ENCODE measurements around the gene ADCK2.
"Not testable (repeated sequence)": the region's sequence is repeated elsewhere in the genome, so short reads cannot be mapped to it uniquely, and the experiment has no call there.

ADCK2 gene

DNA sequence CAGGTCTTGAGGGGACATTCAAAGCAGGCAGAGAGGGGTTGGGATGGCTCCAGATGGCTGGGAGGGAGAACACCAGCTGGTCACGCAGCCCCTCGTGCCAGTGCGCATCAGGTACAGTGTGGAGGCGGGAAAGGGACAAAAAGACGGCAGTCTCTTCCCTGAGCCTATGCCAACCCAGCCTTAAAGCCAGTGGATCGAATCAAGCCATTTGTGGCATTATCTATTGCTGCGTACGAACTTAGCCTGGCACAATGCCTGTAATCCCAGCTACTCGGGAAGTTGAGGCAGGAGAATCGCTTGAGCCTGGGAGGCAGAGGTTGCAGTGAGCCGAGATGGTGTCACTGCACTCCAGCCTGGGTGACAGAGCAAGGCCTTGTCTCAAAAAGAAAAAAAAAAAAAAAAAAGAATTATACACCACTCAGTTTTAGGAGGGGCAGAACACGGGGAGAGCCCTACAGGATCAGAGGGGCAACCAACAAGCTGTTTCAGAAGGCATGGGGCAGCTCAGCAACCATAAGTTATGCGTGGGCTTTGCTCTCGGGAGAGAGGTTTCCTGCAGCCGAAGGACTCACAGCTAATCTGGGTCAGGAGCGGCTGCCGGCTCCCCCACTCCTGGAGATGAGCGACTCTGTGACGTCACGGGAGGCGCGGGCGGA is 23.4 kb downstream of the ADCK2 start:
- peak; percentile 68 for DNase-seq

DNA sequence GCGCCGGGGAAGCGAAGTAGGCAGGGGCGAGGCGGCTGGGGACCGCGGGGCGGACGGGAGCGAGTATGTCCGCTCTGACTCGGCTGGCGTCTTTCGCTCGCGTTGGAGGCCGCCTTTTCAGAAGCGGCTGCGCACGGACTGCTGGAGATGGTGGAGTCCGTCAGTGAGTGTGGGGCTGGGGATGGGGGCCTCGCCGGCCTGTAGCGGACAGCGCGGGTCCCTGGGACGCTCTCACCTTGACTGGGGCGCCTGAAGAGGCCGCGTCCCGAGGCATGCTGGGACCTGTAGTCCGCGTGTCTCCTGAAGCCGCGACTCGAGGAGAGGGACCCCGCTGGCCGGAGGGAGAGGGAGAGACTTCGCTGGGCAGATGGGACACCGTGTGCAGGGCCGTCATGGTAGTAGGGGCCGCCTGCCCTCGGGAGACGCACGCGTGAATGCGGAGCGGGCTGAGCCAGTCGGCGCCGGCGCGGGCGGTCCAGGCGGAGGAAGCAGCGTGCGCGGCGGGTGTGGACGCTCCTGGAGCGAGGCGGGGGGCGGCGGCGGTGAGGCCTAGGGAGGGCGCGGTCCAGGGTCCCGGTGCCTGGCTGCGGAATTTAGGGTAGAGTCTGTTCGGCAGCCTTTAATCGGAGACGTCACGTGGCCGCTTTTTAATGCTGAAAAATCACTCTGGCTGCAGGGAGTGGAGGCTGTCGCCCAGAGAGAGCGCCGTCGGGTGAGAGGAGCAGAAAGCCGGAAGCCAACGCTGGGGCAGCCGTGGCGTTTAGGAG is 24.1 kb downstream of the ADCK2 start, which contains the start of gene NDUFB2:
NDUFB2 (plus strand) TSS at position 29 of the 767 bp plus-strand sequence; CDS start at position 66, 37 bp downstream.
- DNase-seq: peak; percentile 49

DNA sequence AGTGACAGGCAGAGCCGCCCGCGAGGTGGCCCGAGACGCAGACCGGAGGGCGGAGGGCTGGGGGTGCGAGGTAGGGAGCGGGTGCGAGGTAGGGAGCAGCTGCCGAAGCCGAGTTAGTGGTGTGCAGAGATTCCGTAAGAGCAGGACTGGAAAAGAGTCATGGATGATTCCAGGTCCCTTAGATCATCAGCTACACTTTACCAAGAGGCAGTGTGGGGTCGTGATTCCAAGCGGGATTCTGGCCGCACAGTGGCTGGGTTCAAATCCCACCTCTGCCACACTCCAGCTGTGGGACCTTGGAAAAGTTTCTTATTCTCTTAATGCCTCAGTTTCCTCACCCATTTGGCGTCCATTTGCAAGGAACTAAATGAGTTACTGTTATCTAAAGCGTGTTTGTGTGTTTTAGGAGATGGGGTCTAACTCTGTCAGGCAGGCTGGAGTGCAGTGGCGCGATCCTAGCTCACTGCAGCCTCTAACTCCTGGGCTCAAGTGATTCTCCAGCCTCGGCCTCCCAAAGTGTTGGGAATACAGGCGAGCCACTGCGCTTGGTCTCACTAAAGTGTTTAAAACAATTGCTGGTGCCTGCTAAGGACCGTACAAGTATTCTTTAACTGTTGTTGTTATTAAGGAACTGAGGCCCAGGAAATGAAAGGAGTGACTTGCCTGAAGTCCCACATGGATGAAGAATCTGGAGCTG is 24.9 kb downstream of the ADCK2 start:
- no peak for DNase-seq

DNA sequence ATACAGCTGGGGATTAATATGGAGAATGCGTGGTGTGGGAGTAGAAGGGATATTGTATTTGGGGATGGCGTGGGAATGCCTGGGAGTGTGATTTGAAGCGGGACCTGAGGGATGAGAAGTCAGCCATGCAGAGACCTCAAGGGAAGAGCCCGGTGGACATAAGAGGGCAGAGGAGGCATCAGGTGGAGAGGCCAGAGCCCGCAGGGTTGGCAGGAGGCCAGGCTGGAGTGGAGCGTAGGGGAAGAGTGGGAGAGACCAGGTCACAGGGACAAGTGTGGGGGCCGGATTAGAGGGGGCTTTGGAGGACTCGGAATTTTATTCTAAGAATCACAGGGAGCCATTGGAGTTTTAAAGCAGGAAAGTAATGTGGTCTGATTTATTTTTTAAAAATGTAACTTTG is 25.7 kb downstream of the ADCK2 start:
- DNase-seq: no peak

DNA sequence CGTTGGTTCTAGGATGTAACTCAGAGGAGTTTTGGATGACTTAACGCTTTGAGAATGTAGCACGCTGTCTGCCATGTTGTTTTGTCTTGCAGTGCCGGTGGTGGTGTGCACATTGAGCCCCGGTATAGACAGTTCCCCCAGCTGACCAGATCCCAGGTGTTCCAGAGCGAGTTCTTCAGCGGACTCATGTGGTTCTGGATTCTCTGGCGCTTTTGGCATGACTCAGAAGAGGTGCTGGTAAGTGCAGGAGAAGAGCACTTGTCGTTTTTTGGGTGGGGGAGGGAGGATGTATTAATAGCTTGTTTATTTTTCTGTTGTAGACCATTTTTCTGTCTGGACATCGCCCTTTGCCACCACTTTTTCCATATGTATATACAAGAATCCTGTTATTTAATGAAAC is 30.0 kb downstream of the ADCK2 start:
- DNase-seq: no peak

DNA sequence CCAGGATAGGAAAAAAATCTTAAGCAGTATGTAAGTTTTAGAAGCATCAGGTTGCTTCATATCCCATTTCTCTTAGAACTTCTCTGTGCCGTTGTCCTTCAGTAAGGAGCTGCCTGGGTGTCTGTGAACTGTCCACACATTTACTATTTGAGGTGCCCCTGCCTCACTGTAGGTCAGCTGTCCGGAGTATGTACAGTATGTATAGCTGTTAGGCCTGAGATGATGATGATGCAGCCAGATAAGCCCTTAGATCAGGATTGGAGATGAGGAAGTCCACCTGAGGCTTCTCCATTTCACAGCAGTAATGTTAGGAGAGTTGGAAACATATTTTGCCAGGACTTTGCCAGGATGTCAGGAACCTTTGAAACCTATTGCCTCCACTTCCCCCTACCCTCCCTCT is 31.5 kb downstream of the ADCK2 start:
- DNase-seq: no peak

DNA sequence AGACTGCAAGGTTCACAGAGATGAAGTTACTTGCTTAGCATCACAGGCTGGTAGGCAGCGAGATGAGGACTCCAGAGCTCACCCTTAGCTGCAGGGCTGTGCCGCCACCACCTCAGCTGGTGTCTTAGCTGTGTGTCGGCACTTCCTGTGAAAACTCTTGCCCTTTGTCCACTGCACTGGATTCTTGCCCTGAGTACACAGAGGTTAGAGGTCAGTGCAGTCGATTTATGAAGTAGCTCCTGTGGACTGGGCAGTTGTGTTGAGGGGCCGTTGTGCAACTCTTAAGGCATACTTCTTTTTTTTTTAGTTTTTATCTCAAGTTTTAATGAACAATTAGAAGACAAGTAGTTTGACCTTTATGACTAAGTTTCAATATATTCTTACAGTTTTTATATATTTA is 34.4 kb downstream of the ADCK2 start:
- DNase-seq: no peak

DNA sequence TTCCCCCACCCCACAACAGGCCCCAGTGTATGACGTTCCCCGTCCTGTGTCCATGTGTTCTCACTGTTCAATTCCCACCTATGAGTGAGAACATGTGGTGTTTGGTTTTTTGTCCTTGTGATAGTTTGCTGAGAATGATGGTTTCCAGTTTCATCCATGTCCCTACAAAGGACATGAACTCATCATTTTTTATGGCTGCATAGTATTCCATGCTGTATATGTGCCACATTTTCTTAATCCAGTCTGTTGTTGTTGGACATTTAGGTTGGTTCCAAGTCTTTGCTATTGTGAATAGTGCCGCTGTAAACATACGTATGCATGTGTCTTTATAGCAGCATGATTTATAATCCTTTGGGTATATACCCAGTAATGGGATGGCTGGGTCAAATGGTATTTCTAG is 36.0 kb downstream of the ADCK2 start:
- DNase-seq: not testable (repeated sequence)

DNA sequence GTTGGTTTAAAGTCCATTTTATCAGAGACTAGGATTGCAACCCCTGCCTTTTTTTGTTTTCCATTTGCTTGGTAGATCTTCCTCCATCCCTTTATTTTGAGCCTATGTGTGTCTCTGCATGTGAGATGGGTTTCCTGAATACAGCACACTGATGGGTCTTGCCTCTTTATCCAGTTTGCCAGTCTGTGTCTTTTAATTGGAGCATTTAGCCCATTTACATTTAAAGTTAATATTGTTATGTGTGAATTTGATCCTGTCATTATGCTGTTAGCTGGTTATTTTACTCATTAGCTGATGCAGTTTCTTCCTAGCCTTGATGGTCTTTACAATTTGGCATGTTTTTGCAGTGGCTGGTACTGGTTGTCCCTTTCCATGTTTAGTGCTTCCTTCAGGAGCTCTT is 39.6 kb downstream of the ADCK2 start:
- DNase-seq: not testable (repeated sequence)

DNA sequence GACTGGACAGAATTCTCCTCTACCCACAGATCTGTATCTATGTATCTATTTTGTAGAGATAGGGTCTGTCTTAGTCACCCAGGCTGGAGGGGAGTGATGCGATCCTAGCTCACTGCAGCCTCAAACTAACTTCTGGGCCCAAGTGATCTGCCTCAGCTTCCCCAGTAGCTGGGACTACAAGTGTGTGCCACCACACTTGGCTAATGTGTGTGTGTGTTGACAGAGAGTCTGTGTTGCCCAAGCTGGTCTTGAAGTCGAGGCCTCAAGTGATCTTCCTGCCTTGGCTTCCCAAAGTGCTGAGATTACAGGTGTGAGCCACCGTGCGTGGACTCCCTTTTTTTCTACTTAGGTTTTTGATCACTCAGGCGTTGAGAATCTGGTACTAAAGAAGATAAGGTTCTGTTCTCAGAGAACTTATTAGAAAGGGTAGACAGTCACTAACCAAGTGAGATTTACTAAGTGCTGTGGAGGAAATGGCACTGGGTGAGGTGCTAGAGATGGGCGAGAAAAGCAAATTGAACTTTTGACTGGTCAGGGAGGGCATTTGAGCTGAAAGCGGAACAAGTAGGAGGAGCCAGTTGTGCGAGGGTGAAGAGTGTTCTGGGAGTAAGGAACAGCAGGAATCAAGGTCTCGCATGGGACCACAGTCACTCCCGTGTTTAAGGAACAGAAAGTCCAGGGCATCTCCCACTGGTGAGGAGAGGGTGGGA is 41.7 kb downstream of the ADCK2 start:
- DNase-seq: no peak

DNA sequence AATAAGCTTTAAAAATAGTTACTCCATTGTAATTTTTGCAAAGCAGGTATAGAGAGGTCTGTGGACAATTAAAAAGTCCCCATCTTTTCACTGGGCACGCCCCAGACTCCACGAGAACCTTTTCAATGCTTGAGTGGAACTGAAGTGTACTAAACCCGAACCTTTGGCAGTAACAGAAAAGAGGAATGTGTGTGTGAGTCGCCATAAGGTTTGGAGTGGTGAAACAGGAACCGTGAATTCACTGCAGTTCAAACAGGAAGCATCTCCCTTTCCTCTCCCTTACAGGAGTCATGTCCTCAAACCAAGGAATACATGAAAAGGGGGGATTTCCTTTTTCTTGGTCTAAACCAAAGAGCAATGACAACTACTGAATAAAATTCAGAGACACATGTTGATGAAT is 47.0 kb downstream of the ADCK2 start:
- no peak for DNase-seq

DNA sequence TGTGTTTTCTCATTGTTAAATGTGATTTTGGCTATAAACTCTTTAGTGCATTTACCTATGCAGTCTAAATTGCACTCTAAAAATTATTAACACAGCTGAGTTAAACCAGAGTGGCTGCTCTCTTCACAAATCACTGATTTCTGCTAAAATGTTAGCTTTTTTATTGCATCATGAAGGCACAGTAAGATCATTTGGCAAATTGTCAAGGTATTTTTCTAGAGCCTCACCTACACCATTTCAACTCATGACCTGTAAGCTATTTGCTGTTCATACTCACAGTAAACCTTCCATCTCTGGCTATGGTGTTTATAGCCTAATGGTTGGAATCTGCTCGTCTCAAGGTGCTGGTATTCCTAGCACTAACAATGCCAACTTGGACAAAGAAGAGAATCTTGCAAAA is 49.5 kb downstream of the ADCK2 start:
- no peak for DNase-seq

DNA sequence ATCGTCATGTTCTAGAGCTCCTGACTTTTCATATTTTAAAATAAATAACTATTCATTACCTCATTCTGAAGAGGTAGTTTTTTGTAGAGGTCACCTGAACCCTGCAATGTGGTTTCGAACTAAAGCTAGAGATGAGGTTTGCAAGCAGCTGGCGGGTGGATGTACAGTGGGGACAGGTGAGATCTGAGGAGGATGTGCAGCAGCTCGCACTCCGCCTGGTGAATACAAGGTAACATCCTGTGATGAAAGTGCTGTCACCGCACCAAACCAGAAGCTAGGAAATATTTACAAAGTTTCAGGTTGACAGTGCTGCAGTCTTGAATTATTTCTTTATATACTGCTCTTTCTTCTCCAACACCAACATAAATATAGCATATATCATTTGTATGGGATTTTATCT is 50.3 kb downstream of the ADCK2 start:
- no peak for DNase-seq

DNA sequence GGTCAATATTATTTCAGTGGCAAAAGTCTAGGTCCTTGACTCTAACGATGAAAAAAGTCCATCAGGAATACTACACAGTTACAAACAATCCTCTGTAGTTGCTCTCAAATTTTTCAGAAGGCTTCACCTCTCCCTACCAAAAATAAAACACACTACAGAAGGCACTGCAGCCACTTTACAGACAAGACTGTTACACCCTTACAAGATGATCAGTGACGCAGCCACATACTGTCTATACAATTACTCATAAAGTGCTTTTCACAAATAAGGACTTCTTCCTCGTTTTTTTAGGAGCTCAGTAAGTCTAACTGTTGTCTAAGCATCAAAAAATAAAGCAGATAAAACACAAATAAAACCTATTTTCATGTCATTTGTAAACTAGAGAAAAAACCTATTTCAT is 50.8 kb downstream of the ADCK2 start:
- DNase-seq: no peak

DNA sequence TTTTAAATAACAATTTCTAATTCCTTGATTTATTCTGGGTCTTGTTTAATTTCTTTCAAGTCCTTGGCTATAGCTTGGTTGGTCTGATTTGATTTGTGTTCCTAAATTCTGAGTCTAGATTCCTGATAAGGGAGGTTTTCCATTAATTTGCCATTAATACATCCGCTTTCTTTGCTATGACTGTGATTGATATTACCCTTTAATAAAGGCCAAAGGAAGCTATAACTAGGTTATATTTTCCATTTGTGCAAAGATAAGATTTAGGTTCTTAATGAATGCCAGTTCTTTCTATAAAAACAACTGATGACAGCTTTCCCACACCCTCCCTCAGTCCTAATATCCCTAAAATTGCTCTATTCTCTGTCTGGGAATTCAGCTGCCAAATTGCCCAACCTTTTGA is 52.0 kb downstream of the ADCK2 start:
- no peak for DNase-seq

DNA sequence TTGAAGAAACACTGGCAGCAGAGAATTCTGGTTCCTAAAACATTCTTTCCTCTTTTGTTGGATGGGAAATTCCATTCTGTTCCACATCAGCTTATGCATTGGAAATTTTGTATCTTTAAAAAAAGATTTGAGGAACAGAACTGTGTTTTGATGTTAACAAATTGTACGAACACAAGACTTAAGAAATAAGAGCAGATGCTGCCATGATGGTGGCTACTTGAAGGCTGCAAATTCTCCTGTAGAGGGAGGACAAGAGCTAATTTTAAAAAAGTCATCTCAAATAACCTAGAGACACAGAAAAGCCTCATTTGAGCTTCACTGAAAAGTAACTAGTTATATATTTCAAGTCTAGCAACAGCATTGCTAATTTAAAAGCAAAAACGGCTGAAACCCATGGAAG is 53.5 kb downstream of the ADCK2 start:
- no peak for DNase-seq

DNA sequence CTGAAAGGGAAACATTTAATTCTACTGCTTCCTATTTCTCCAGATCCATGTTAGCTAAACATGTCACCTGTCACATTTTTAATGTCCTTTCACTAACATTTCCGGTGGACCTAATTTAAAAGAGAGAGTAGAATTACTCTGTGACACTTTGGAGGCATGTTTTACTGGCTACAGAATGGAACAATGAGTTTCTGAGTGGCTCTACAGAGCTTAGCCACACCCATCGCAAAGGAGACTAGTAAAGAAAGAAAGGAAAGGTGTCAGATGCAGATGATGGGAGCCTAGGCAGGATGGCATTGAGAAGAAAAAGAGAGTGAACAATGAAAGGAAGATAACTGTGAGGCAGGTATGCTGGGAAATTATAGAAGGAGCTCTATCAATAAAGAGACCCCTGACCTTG is 59.7 kb downstream of the ADCK2 start:
- no peak for DNase-seq

DNA sequence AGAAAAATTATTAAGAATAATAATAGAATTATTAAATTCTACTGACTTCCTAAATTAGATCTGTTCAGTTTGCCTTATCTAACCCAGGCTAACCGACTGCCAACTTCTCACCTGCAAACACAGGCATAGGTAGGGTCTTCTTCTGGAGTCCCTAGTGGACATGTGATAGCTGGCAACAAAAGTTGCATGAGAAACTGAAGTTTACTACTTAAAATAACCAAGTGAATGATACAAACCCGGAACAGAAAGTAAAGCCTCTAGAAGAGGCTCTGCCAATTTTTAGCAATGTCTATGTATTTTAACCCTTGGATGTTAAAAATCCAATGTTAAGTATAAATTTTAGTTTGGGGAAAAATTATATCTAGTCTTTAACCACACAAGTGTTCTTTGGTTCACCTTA is 61.4 kb downstream of the ADCK2 start:
- no peak for DNase-seq

DNA sequence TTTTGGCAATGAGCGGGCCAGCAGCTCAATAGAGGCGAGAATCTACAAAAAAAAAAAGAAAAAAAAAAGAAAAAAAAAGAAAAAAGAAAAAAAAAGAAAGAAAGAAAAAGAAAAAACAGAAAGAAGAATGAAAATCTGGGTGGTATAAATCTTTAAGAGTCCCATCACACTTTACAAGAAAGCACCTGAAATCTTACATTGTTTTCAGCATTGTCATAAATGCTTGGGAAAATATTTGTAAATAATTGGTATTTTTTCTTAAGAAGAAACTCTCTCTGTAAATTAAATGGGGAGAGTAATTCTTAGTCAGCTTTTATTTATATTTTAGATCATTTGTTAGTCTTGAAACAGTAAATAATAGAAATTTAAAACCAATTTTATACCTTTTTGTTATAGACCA is 62.0 kb downstream of the ADCK2 start:
- DNase-seq: no peak

DNA sequence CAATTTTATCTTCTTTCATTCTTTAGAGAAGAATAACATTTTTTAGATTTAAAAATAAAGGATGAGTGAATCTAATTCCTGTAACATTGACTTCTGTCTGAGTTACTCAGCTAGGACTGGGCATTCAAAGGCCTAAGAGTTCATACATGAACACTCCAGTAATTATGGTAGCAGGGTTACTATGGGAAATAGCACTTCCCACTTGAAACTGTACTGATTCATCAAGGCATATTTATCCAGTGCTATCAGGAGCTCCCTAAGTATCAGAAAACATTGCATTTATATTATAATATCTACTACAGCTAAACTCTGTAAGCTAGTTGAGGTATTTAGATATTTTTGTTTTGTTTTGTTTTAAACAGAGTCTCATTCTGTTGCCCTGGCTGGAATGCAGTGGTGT is 65.5 kb downstream of the ADCK2 start:
- DNase-seq: no peak

DNA sequence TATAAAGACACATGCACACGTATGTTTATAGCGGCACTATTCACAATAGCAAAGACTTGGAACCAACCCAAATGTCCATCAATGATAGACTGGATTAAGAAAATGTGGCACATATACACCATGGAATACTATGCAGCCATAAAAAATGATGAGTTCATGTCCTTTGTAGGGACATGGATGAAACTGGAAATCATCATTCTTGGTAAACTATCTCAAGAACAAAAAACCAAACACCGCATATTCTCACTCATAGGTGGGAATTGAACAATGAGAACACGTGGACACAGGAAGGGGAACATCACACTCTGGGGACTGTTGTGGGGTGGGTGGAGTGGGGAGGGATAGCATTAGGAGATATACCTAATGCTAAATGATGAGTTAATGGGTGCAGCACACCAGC is 70.5 kb downstream of the ADCK2 start:
- DNase-seq: not testable (repeated sequence)

DNA sequence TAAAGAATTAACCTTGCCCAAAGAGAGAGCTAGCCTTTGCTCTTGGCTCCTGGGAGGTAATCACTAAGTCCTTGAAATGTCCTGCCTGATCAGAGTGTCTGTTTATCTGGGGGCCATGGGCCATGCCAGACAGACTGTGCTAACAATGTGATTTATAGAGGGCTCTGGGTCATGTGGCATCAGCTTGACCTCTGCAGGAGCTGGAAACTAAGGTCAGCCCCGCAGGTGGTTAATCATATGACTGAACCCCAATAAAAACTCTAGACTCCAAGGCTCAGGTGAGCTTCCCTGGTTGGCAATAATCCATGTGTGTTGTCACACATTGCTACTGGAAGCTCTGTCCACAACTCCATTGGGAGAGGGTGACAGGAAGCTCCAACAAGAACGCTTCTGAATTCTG is 71.3 kb downstream of the ADCK2 start:
- DNase-seq: no peak

Data from NCI-H524 treated with DMSO at 0.1 percent for 48 hours (cell line).